IMR-90 (cell line): Measurements from ENCODE around the gene PIWIL4. TPM values are rescaled to one million over a fixed set of nuclear protein-coding genes. Genes with fewer than 3 reads are reported as not detected.

Experiments
- ATAC-seq: fragments of 200-7000 bp; cut with Tn5 transposase; 2 replicates; pipeline ENCODE4 v1.9.1; 2020; ENCODE audit warnings: low read depth, mild to moderate bottlenecking, moderate library complexity
- BruUV-seq: library from RNA; stranded (reverse); fragments of 400-500 nt; replicated peaks from 2 replicates; lab custom pipeline; 2021; lab: Mats Ljungman, UMichigan
- CTCF ChIA-PET: fragments of 300-600 bp; formaldehyde crosslinking; extraction: SDS; loops from one replicate; lab custom pipeline; 2021; ENCODE audit warnings: antibody characterized with exemption; lab: Yijun Ruan, JAX
- POLR2A ChIA-PET: fragments of 300-600 bp; sonication (Branson Sonifier 250); formaldehyde crosslinking; loops from one replicate; lab custom pipeline; 2022; ENCODE audit warnings: antibody characterized with exemption; ENCODE audit not compliant: unreplicated experiment; lab: Charles Lee
- DNase-seq: peaks from one replicate; pipeline ENCODE4 v3.0.0; 2013
- H2AFZ ChIP-seq: replicated peaks from 2 replicates; pipeline ENCODE3; 2013; ENCODE audit warnings: low read length, mild to moderate bottlenecking; ENCODE audit not compliant: poor library complexity
- H2AK5ac ChIP-seq: 2 replicates; pipeline ENCODE4 v1.6.1; 2013; ENCODE audit warnings: low read depth, low read length, inconsistent platforms
- H2AK9ac ChIP-seq: replicated peaks from 2 replicates; pipeline ENCODE3; 2013; ENCODE audit warnings: mild to moderate bottlenecking, low read depth, low read length, moderate library complexity; ENCODE audit not compliant: poor library complexity
- H2BK120ac ChIP-seq: 2 replicates; pipeline ENCODE4 v1.6.1; 2013; ENCODE audit warnings: low read depth, low read length, inconsistent platforms
- H2BK15ac ChIP-seq: 3 replicates; pipeline ENCODE4 v1.6.1; 2013; ENCODE audit warnings: low read depth, low read length, inconsistent platforms
- H2BK20ac ChIP-seq: 2 replicates; pipeline ENCODE4 v1.6.1; 2013; ENCODE audit warnings: low read depth, mild to moderate bottlenecking, inconsistent platforms, low read length, moderate library complexity
- H2BK5ac ChIP-seq: 2 replicates; pipeline ENCODE4 v1.6.1; 2013; ENCODE audit warnings: mild to moderate bottlenecking, low read depth, low read length, inconsistent platforms; ENCODE audit not compliant: poor library complexity, severe bottlenecking
- H3K14ac ChIP-seq: replicated peaks from 2 replicates; pipeline ENCODE4 v1.6.1; 2013; ENCODE audit warnings: low read depth, low read length, inconsistent platforms
- H3K18ac ChIP-seq: 2 replicates; pipeline ENCODE4 v1.6.1; 2013; ENCODE audit warnings: low read depth, low read length, control low read depth
- H3K23ac ChIP-seq: 2 replicates; pipeline ENCODE4 v1.6.1; 2013; ENCODE audit warnings: low read depth, low read length, inconsistent platforms
- H3K27ac ChIP-seq: 2 replicates; pipeline ENCODE4 v1.5.1; 2013; ENCODE audit warnings: mild to moderate bottlenecking, control low read depth, low read length; ENCODE audit not compliant: insufficient read depth
- H3K27me3 ChIP-seq: 2 replicates; pipeline ENCODE4 v1.6.1; 2013; ENCODE audit warnings: low read length; ENCODE audit not compliant: control insufficient read depth, insufficient read depth
- H3K36me3 ChIP-seq: 2 replicates; pipeline ENCODE4 v1.6.1; 2013; ENCODE audit warnings: low read length, mixed read lengths; ENCODE audit not compliant: control insufficient read depth, insufficient read depth
- H3K4ac ChIP-seq: 2 replicates; pipeline ENCODE4 v1.6.1; 2013; ENCODE audit warnings: low read depth, low read length, inconsistent platforms
- H3K4me1 ChIP-seq: 2 replicates; pipeline ENCODE4 v1.6.1; 2013; ENCODE audit warnings: low read length, mixed read lengths; ENCODE audit not compliant: control insufficient read depth, insufficient read depth
- H3K4me2 ChIP-seq: 2 replicates; pipeline ENCODE4 v1.6.1; 2013; ENCODE audit warnings: low read depth, mild to moderate bottlenecking, control low read depth, low read length, moderate library complexity
- H3K4me3 ChIP-seq: 2 replicates; pipeline ENCODE4 v1.5.1; 2013; ENCODE audit warnings: low read depth, mild to moderate bottlenecking, control low read depth, low read length, moderate library complexity; ENCODE audit not compliant: insufficient read depth
- H3K56ac ChIP-seq: 2 replicates; pipeline ENCODE4 v1.6.1; 2013; ENCODE audit warnings: low read length, inconsistent platforms; ENCODE audit not compliant: insufficient read depth; ENCODE audit errors: extremely low read depth
- H3K79me1 ChIP-seq, 2 experiments: 2 replicates each; pipeline ENCODE4 v1.6.1; 2013; ENCODE audit warnings: low read length in 2 of 2, inconsistent platforms in 1 of 2, low read depth in 1 of 2
- H3K9ac ChIP-seq: 2 replicates; pipeline ENCODE4 v1.6.1; 2013; ENCODE audit warnings: low read depth, low read length, control low read depth
- H3K9me1 ChIP-seq: 2 replicates; pipeline ENCODE4 v1.6.1; 2013; ENCODE audit warnings: low read length, inconsistent platforms; ENCODE audit not compliant: insufficient read depth
- H3K9me3 ChIP-seq: 2 replicates; pipeline ENCODE4 v1.6.1; 2013; ENCODE audit warnings: low read length; ENCODE audit not compliant: control insufficient read depth, insufficient read depth
- H4K20me1 ChIP-seq: 2 replicates; pipeline ENCODE4 v1.6.1; 2013; ENCODE audit warnings: low read length, inconsistent platforms; ENCODE audit not compliant: insufficient read depth
- H4K5ac ChIP-seq: 2 replicates; pipeline ENCODE4 v1.6.1; 2013; ENCODE audit warnings: mild to moderate bottlenecking, low read depth, low read length, control low read depth
- H4K8ac ChIP-seq, 2 experiments: 2 replicates each; pipeline ENCODE4 v1.6.1; 2013; ENCODE audit warnings: low read depth in 2 of 2, low read length in 2 of 2, control low read depth in 1 of 2, inconsistent platforms in 1 of 2
- H4K91ac ChIP-seq: 2 replicates; pipeline ENCODE4 v1.6.1; 2013; ENCODE audit warnings: low read depth, low read length, inconsistent platforms; ENCODE audit not compliant: insufficient read depth
- CTCF ChIP-seq: conservative IDR thresholded peaks from 2 replicates; pipeline ENCODE4 v1.5.1; 2012; ENCODE audit warnings: mild to moderate bottlenecking, low read depth, low read length, improper control_type of control experiment
- FOS ChIP-seq: fragments of 150-350 bp; IDR thresholded peaks from 2 replicates; pipeline ENCODE4 v1.6.1; 2016; ENCODE audit warnings: low read depth, low read length
- RFX5 ChIP-seq: IDR thresholded peaks from 2 replicates; pipeline ENCODE4 v1.8.0; 2012; ENCODE audit warnings: low read depth, mild to moderate bottlenecking, low read length, moderate library complexity
- SMC3 ChIP-seq: fragments of 150-350 bp; IDR thresholded peaks from 2 replicates; pipeline ENCODE4 v1.6.1; 2016; ENCODE audit warnings: low read depth, mild to moderate bottlenecking, antibody characterized with exemption, low read length, moderate library complexity
- dilution Hi-C: fragments of 300-500 bp; cut with HindIII; formaldehyde crosslinking; loops from one replicate; pipeline ENCODE4 v1.14.3; 2018; ENCODE audit warnings: low sequenced_read_pairs; ENCODE audit not compliant: unreplicated experiment
- in situ Hi-C: fragments of 300-500 bp; cut with MboI; formaldehyde crosslinking; loops from 3 replicates; pipeline ENCODE4 v1.14.3; 2019; ENCODE audit warnings: low sequenced_read_pairs, inconsistent platforms, mixed read lengths
- intact Hi-C: fragments of 100-400 bp; cut with micrococcal nuclease; formaldehyde crosslinking; loops from 2 replicates; pipeline ENCODE4 v1.10.0; 2022
- polyA plus RNA-seq, 3 experiments: library from polyadenylated mRNA; depleted of rRNA; stranded (reverse); fragments of >200 nt; gene quantifications; 2 replicates each; pipeline ENCODE4 v1.2.3, GENCODE V29; 2012; ENCODE audit warnings: low replicate concordance in 1 of 3
- total RNA-seq: library from RNA; depleted of rRNA; stranded (reverse); fragments of >200 nt; gene quantifications from 2 replicates; pipeline ENCODE4 v1.2.3, GENCODE V29; 2012

The PIWIL4 gene
- total and polyA plus RNA-seq, 2 of the 4 experiments (the other 2 are of a cell fraction), result 0.72 to 1.3 TPM

- no peak overlapping the region for H3K9ac ChIP-seq
- no peak overlapping the region for H2BK20ac ChIP-seq
- ChIA-PET CTCF (no interaction called here), POLR2A (no interaction called here)
- no peak overlapping the region for H4K5ac ChIP-seq
- H3K27me3 ChIP-seq, result peaks cover under 1% of the 10 kb centered on the region; the same call in 1 of the 2 replicates
- no peaks in the 10 kb centered on the region for H4K20me1 ChIP-seq
- H2BK5ac ChIP-seq, result no peak overlapping the region
- no peak overlapping the region for H2AFZ ChIP-seq
- H3K4ac ChIP-seq, result no peak overlapping the region
- DNase-seq, result no peak
- no TSS peak for BruUV-seq
- H4K91ac ChIP-seq, result no peak overlapping the region
- no peak overlapping the region for H2BK120ac ChIP-seq
- no peak for TF ChIP-seq CTCF
- no peak for TF ChIP-seq FOS
- no peak for TF ChIP-seq SMC3
- no peak for TF ChIP-seq RFX5
- H3K23ac ChIP-seq, result no peak overlapping the region
- H4K8ac ChIP-seq, result no peak overlapping the region
- H3K18ac ChIP-seq, result no peak overlapping the region
- intact Hi-C loops, result loop anchor here (5.0 kb wide), 1 partner anchor 1899 kb away; no protein-coding TSS in a partner anchor
- no peak overlapping the region for H2AK5ac ChIP-seq
- H3K4me3 ChIP-seq, result no peak overlapping the region
- H3K79me1 ChIP-seq, result no peaks in the 10 kb centered on the region
- no peaks in the 10 kb centered on the region for H3K4me1 ChIP-seq
- no peaks in the 10 kb centered on the region for H3K9me1 ChIP-seq
- no peaks in the 10 kb centered on the region for H3K9me3 ChIP-seq
- no peak overlapping the region for H2AK9ac ChIP-seq
- H3K14ac ChIP-seq, result no peak overlapping the region
- H3K27ac ChIP-seq, result no peak overlapping the region
- no peak overlapping the region for H3K56ac ChIP-seq
- in situ Hi-C loops, result loop anchor here (10.0 kb wide), 1 partner anchor 46 kb away; no protein-coding TSS in a partner anchor
- no peaks in the 10 kb centered on the region for H3K36me3 ChIP-seq
- dilution Hi-C loops, result no loop called here
- ATAC-seq, result no peak
- no peak overlapping the region for H2BK15ac ChIP-seq
- H3K4me2 ChIP-seq, result no peak overlapping the region
Observed at GRCh38 chr11:94528551-94528950, 38.6 kb upstream of the PIWIL4 start.
